ENCODE results near the gene TMEM243.
"Not testable (repeated sequence)": the region's sequence is repeated elsewhere in the genome, so short reads cannot be mapped to it uniquely, and the experiment has no call there.

Gene TMEM243, protein sequence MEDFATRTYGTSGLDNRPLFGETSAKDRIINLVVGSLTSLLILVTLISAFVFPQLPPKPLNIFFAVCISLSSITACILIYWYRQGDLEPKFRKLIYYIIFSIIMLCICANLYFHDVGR

DNA sequence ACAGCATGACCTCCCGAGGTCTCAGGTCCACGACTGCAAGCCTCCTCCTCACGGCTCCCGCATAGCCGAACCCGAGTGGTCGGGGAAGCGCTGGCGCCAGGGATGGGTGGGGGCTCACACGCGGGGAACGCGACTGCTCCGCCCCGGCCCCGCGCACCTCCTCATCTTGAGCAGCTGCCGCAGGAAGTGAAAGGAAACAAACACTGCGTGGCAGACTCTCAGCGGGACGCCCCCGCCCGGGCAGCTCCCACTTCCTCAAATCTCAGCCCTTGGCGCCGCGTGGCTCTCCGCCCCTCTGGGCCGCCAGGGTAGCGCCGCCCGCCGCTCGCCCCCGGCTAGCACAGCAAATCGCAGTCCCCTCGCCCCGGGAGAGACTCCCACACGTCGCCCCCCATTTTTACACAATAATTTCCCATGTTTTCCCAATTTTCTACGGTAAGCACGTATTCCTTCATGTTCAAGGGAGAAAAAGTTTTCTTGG, at the start of gene TMEM243:
TMEM243 (minus strand) TSS at position 188 of the 481 bp plus-strand sequence. CDS start 229 bp downstream, outside the sequence.
- DNase-seq (ENCODE audit: low read depth): peak; percentile 85

DNA sequence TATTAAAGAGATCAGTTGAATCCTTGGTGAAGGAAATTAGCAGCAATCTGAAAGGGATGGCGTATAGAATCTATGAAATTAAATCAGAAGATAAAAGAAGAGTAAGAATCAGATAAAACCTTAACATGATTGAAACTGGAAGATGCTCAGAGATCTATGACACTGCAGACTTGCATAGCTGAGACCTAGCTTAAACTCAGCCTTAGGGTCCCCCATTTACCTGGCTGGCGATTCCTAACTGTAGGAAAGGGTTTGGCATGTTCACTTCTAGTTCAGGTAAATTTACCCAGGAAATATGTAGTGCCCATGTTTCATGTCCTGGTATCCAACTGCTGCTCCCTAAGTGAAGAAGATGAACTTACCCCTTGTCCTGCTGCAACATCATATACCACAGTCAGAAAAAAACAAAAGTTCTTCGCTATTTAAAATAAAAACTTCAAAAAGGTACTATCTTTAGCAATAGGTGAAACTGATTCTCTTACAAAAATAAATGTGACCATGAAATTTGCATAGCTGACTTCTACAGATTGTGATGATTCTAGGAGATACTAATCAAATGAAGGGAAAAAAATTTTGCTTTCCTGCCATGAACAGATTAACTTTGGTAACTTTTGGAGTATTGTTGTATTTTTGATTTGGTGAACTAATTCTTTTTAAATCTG, 47.8 kb upstream of the TMEM243 start:
- DNase-seq (ENCODE audit: low read depth): no peak

DNA sequence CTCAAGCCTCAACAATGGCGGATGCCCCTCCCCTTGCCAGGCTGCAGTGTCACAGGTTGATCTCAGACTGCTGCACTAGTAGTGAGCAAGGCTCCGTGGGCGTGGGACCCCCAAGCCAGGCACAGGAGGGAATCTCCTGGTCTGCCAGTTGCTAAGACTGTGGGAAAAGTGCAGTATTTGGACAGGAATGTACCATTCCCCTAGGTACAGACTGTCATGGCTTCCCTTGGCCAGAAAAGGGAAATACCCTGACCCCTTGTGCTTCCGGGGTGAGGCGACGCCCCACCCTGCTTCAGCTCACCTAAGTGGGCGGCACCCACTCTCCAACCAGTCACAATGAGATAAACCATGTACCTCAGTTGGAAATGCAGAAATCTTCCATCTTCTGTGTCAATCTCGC, 44.0 kb upstream of the TMEM243 start:
- DNase-seq (ENCODE audit: low read depth): no peak

DNA sequence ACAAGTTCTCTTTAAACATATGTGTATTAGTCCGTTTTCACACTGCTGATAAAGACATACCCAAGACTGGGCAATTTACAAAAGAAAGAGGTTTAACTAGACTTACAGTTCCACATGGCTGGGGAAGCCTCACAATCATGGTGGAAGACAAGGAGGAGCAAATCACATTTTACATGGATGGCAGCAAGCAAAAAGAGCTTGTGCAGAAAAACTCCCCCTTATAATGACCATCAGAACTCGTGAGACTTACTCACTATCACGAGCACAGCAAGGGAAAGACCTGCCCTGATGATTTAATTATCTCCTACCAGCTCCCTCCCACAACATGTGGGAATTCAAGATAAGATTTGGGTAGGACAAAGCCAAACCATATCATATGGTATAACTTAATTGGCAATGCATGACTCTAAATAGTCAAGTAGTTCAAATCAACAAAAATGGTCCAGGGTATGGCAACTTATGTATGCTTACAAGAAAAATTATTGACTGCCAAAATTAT, 34.1 kb upstream of the TMEM243 start:
- DNase-seq (ENCODE audit: low read depth): no peak

DNA sequence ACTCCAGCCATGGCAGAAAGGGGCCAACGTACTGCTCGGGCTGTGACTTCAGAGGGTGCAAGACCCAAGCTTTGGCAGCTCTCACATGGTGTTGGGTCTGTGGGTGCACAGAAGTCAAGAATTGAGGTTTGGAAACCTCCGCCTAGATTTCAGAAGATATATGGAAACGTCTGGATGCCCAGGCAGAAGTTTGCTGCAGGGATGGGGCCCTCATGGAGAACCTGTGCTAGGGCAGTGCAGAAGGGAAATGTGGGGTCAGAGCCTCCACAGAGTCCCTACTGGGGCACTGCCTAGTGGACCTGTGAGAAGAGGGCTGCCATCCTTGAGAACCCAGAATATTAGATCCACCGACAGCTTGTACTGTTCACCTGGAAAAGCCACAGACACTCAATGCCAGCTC, 26.1 kb upstream of the TMEM243 start:
- DNase-seq (ENCODE audit: low read depth): not testable (repeated sequence)

DNA sequence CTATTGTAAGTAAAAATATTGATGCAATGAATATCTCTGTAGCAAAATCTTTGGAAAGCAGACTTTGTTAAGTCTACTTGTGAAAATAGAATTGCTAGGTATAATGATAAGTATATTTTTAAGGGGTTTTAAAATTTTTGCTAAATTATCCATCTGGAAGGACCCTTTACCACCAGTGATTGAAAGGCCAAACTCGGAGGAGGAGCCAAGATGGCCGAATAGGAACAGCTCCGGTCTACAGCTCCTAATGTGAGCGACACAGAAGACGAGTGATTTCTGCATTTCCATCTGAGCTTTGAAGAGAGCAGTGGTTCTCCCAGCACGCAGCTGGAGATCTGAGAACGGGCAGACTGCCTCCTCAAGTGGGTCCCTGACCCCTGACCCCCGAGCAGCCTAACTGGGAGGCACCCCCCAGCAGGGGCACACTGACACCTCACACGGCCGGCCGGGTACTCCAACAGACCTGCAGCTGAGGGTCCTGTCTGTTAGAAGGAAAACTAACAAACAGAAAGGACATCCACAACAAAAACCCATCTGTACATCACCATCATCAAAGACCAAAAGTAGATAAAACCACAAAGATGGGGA, 19.0 kb upstream of the TMEM243 start:
- DNase-seq (ENCODE audit: low read depth): not testable (repeated sequence)

DNA sequence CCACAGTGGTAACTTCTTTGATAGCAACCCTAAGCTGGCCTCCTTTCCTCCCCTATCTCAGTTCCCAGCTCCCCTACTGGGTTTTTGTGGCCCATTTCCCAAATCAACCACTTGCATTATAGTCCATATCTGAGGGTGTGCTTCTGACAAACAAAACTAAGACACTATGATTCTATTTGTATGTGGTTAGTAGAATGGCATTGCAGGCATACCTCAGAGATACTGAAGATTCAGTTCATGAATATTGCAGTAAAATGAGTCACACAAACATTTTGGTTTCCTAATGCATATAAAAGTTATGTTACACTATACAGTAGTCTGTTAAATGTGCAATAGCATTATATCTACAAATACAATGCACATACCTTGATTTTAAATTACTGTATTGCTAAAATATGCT, 15.4 kb upstream of the TMEM243 start:
- no peak for DNase-seq (ENCODE audit: low read depth)

DNA sequence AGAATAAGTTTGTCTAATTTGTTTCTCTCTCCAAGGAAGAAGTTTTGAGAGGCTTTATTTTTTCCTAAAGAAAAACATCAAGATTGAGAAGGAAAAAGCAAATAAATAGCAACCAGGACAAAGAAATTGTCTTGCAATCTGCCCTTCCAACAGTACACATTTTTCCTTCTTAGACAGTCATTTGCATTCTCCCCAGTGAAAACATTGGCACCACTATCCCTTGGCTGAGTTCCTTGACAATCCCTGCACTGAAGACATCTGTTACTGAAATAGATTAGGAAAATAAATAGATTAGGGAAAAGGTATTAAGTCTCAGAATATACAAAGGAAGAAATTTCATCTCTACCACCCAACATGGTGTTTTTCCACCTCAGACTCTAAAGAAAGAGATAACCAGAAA, 12.2 kb upstream of the TMEM243 start:
- no peak for DNase-seq (ENCODE audit: low read depth)

DNA sequence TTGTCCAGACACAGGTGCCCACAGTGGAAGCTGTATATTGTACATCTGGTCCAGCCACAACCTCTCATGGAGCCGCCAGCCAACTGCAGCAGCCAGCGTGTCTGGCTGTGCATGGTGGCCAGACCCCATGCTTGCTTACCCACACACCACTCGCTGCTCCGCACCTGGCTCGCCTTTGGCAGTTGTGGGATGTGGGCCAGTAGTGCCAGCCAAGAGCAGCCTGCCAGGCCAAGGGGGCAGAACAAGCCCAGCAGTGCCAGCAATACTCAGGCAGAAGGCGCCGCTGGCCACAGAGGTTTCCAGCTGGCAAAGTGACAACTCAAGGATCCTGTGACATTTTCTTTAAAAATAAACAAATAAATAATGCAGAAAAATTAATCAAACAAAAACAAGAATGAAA, 11.7 kb upstream of the TMEM243 start:
- DNase-seq (ENCODE audit: low read depth): no peak

DNA sequence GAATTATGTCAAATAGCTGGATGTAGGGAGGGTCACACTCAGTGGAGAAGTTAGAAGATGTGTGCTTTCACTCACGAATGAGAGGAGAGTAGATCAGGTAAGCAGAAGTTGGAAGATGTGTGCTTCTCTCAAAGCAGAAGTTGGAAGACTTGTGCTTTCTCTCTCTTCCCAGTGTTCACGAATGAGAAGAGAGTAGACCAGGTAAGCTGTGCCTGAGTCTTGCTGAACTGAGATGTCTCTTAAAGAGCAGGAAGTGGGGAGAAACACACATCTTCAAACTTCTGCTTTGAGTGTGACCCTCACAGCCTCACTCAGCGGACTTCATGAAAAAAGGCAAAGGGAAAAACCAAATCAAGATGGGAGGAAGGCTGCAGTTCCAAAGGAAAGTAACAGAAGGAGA, 7.0 kb upstream of the TMEM243 start:
- no peak for DNase-seq (ENCODE audit: low read depth)

DNA sequence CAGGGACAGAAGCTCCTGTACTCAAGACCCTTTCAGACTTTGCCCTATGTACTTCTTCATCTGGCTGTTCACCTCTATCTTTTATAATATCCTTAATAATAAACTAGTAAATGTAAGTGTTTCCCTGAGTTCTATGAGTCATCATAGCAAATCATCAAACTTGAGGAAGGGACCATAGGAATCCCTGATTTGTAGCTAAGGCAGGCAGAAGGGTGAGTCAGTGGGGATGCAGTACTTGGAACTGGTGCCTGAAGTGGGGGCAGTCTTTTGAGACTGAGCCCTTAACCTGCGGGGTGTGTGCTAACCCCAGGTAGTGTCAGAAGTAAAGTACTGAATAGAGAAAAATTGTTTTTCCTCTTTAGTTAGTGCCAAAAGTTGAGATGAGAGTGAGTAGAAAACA, 6.2 kb upstream of the TMEM243 start:
- DNase-seq (ENCODE audit: low read depth): no peak

DNA sequence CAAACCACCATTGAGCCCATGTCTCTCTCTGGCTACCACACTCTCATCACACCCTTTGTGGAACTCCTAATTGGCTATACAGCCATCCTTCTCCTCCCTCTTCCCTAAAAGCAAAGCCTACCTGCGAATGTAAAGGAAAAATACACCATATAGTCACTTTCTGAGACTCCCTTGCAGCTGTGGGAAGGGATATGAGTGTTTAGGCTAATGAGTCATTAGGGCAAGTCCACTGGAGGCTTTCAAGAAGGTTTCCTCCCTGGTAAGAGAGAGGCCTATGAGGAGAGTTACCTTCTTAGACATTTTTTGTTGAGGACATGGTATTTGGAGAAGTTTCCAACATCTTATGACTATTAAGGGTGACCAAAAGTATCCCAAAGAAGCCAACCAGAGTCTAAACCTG, 4.1 kb upstream of the TMEM243 start:
- DNase-seq (ENCODE audit: low read depth): no peak

DNA sequence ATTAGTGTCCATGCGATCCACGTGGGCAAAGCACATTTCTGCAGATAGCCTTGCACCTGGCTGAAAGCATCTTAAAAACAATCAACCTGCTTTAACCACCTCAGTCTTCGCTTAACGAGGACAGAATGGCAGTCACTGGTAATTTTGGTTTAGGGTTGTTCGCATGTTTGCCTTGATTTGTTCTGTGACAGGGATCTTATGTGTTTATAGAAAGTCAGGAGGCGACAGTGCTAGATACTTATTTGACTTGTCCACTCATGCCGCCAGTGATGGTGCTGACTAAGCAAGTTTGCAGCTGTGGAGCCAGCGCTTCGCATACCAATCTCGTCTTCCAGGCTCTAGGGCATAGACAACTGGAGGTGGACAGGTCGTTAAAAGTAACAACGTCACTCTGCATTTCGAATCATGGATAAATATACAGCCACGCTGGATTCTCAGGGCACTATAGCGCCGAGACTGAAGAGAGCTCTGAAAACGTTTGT, 1.2 kb upstream of the TMEM243 start:
- no peak for DNase-seq (ENCODE audit: low read depth)

DNA sequence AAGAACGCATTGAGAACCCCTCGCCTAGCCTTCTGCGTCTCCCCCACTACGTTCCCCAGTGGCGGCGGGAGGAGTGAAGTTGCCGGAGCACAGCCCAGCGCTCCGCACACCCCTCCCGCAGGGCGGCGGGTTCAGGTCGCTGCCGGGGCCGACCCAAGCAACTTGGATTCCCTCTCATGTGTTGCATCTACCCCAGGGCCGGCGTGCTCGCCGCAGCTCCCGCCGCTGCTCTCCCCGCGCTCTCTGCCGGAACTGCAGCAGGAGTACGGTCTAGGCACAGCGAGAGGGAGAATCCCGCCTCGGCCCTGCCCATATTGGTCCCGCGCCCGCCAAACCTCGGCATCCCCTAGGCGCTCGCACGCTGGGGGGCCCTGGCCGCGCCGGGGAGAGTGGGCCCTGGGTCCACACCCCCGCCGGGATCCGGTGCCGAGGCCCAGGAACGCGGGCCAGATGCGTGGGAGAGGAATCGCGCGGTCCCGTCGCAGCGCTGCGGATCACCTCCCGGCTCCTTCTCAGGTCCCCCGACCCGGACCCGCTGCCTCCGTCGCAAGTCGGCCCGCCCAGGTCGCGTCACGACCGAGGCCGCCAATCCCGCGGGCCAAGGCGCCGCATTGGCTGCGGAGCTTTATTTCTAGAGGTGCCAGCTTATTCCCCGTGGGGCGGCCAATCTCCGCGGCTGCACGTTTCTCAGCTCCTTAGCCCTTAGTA, 648 bp upstream of the TMEM243 start:
- DNase-seq (ENCODE audit: low read depth): peak; percentile 80

DNA sequence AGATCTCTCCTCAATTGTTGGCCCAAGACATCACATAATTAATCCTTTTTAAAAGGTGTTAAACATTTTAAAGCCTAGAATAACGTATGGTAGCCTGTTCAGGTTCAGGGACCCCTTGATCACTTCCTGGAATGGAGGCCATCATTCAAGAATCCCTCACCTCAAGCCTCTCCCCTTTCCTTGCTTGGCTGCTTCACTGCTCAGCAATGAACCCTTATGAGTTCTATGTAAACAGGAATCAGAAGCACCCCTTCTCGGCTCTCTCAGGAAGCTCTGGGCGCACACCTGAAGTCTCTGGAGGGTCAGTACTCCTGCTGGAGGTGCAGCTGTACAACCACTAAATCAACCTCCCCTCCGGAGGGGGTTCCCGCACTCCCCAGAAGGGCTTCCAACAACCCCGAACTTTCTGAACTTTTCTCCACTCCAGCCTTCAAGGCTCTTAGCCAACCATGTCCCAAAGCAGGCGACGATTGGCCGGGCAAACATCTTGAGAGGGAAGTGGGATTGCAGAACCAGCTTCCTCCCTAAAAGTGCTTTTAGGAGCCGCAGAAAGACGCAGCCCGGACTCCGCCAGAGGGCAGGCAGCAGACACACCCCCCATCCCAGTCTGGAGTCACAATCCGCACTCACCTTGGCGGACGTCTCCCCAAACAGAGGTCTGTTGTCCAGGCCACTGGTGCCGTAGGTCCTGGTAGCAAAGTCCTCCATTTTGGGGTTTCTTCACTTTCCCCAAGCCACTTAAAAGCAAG, 562 bp downstream of the TMEM243 start:
- no peak for DNase-seq (ENCODE audit: low read depth)

DNA sequence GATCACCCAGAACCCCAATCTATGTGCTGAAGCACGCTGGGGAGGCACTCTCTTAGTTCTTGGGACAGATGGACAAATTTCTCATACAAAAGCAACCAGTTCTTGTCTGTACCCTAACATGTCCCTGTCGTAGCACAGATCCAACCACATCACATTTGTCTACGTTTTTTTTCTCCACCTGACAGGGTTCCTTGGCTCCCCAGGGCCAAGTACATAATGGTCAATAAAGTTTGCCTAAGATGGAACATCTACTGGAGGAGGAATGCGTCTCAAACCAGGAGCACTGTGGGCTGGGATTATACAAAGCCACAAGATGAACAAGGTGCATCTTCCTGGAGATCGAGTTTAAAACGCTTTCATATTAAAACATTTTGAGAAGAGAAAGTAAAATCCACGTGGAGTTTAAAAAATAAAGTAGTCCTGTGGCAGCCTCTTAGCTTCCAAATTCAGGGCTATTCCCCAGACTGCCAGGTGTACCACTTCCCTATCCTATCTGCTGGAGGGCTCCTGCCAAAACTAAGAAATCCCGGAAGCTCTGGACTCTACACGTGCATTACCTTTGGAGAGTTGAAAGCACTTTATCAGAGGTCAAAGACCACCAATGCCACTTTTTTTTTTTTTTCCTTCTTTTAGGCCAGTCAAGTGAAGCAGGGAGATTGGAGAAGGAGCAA, 1.4 kb downstream of the TMEM243 start:
- no peak for DNase-seq (ENCODE audit: low read depth)

DNA sequence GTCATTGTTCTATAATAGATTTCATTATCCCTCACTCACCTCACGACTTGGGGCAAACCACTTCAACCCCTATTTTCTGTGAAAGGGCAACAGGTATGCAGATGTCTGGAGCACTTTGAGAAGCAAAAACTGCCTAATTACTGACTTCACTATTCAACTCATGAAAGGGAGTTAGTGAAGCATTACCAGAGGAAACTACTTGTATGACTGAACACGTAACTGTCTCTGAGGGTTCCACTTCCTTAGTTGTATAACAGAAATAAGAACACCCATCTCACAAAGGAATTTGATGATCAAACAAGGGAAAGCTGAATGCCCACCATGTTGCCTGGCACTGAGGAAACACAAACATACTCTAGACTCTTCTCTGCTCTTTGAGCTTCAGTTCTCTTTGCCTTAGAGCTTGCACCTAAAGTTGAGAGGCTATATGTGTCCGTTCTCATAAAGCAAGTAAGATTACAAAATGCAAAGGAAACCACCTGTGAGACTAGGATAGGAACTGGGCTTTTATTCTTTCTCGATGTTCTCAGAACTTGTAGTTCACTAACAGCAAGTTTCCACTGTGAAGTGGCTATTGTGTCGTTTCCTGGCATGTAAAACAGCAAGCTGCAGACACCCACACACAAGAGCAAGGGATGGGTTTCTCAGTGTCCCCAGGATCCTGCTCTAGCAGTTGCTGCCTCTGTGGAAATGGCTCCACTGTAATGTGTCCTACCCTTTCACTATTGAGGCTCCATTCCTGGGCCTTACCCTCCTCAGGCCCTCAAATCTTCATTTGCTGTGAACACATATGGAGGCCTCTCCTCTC, 2.6 kb downstream of the TMEM243 start:
- no peak for DNase-seq (ENCODE audit: low read depth)

DNA sequence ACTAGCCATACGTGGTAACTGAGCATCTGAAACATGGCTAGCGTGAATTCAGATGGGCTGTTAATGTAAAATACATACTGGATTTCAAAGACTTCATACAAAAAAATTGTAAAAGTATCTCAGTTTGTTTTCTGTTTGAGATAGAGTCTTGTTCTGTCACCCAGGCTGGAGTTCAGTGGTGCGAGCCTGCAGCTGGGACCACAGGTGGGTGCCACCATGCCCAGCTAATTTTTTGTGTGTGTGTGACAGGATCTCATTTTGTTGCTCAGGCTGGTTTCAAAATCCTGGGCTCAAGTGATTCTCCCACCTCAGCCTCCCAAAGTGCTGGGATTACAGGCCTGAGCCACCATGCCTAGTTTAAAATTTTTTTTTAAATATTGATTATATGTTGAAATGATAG, 4.5 kb downstream of the TMEM243 start:
- no peak for DNase-seq (ENCODE audit: low read depth)

DNA sequence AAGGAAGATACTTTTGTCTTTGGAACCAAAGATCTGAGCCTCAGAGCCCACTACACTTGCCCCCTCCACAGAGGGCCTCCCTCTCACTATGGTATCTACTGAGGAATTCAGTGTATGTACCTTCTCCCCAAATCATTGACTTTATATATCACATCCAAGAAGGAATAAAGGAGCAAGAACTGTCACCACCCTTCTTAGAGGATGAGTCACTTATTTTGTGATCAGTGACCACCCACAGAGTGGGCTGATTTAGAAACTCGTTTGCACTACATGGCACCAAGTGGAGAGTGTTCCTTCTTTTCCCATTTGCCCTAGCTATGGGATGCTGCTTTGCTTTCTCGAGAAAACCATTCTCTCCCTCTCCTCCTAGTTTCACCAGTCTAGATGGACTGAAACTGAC, 5.7 kb downstream of the TMEM243 start:
- DNase-seq (ENCODE audit: low read depth): no peak

DNA sequence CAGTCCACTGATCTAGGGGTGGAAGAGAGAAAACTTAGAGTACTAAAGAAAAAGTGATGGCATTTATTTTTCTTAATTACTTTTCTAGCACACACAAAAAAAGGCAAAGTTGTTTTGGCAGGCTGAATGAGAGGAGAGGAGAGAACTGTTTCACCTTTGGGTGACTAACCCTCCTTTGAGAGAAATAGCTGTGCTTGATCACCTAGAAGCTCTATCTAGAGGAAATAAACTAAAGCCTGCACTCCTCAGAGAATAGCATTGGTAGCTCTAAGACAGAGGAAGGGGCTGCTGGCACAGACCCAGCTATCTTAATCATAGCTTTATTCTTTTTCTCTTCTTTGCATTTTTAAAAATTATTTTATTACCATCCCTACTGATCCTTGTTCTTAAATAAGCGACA, 6.3 kb downstream of the TMEM243 start:
- DNase-seq (ENCODE audit: low read depth): no peak

DNA sequence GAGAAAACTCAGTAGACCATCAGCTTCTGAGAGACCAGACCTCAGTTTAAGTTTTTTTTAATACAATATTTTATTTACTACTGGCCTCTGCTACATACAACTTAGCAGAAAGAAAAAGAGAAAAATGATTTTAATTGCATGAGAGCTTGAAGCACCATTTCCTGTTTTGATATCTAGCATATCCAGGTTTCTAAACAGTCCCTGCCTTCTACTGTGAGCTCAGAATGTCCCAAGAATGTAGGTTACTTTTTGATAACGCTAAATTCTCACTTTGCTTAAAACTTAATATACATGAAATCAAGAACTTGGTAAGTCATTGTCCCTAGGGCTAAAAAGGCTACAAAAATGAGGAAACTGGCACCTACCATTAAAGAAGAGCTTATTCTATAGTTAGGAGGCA, 7.0 kb downstream of the TMEM243 start:
- DNase-seq (ENCODE audit: low read depth): no peak

All from stimulated activated CD4-positive, alpha-beta T cell treated with anti-CD3 and anti-CD28 coated beads, Interleukin-2, amount 100 ng/mL, for 4 hours (primary cell).